B cell (primary cell): ENCODE data around the gene PRDX1. TPM values are rescaled to one million over a fixed set of nuclear protein-coding genes. Genes with fewer than 3 reads are reported as not detected.

Experiments
- ATAC-seq: fragments of 200-7000 bp; cut with Tn5 transposase; one replicate; pipeline ENCODE4 v1.10.0; 2021; ENCODE audit warnings: low read depth, mild to moderate bottlenecking, moderate number of reproducible peaks, moderate library complexity
- CTCF ChIA-PET: fragments of 350-600 bp; sonication (Branson Sonifier 250); formaldehyde crosslinking; loops from one replicate; lab custom pipeline; 2021; ENCODE audit warnings: antibody characterized with exemption, inconsistent platforms; lab: Charles Lee
- POLR2A ChIA-PET: fragments of 350-600 bp; sonication (Branson Sonifier 250); formaldehyde crosslinking; loops from one replicate; lab custom pipeline; 2021; ENCODE audit warnings: antibody characterized with exemption; lab: Charles Lee
- DNase-seq: peaks from one replicate; pipeline ENCODE4 v3.0.0; 2013
- H2AFZ ChIP-seq: 2 replicates; pipeline ENCODE4 v1.6.1; 2012; ENCODE audit warnings: mild to moderate bottlenecking, low read depth, low read length; ENCODE audit not compliant: insufficient read depth, poor library complexity, severe bottlenecking
- H3K27ac ChIP-seq, 2 donors: 1 replicate in 1 of 2; 2 replicates in 1 of 2; pipeline ENCODE4 v1.5.1; 2012 to 2013; ENCODE audit warnings: low read length in 2 of 2, mild to moderate bottlenecking in 2 of 2, moderate library complexity in 1 of 2
- H3K27me3 ChIP-seq, 4 experiments: fragments of 200-600 bp in 1 of 4; sonication (generic) in 1 of 4; replicated peaks in 1 of 4; 1 replicate in 2 of 4; 2 replicates in 2 of 4; pipeline versions ENCODE4 v1.6.1 to v1.7.0; 2013 to 2016; ENCODE audit warnings: low read length in 3 of 4, mild to moderate bottlenecking in 2 of 4, mixed read lengths in 1 of 4, moderate library complexity in 1 of 4; ENCODE audit not compliant: insufficient read depth in 4 of 4, control insufficient read depth in 3 of 4; ENCODE audit errors: control extremely low read depth in 1 of 4
- H3K36me3 ChIP-seq, 2 experiments: replicated peaks in 1 of 2; 1 replicate in 1 of 2; 2 replicates in 1 of 2; pipeline versions ENCODE4 v1.6.1 to v1.7.1; 2013; ENCODE audit warnings: low read length in 1 of 2; ENCODE audit not compliant: insufficient read depth in 2 of 2, control insufficient read depth in 1 of 2; ENCODE audit errors: control extremely low read depth in 1 of 2, extremely low read depth in 1 of 2
- H3K4me1 ChIP-seq, 2 donors: fragments of 200-600 bp in 1 of 2; sonication (generic) in 1 of 2; 1 replicate in 1 of 2; 2 replicates in 1 of 2; pipeline versions ENCODE4 v1.5.1 to v1.6.1; 2013 to 2017; ENCODE audit warnings: low read length in 2 of 2; ENCODE audit not compliant: control insufficient read depth in 2 of 2, insufficient read depth in 2 of 2
- H3K4me2 ChIP-seq: replicated peaks from 2 replicates; pipeline ENCODE3; 2012; ENCODE audit warnings: mild to moderate bottlenecking, low read depth, low read length; ENCODE audit not compliant: poor library complexity, severe bottlenecking
- H3K4me3 ChIP-seq, 5 experiments: fragments of 200-600 bp in 1 of 5; sonication (generic) in 1 of 5; 1 replicate in 3 of 5; 2 replicates in 2 of 5; pipeline versions ENCODE4 v1.5.1 to v1.7.0; 2011 to 2016; ENCODE audit warnings: low read length in 4 of 5, mild to moderate bottlenecking in 4 of 5, low read depth in 2 of 5, control low read depth in 1 of 5, moderate library complexity in 1 of 5; ENCODE audit not compliant: insufficient read depth in 1 of 5; ENCODE audit errors: control extremely low read depth in 1 of 5, extremely low read depth in 1 of 5
- H3K79me2 ChIP-seq: fragments of 200-600 bp; sonication (generic); one replicate; pipeline ENCODE4 v1.6.0; 2016; ENCODE audit warnings: low read length; ENCODE audit not compliant: control insufficient read depth, insufficient read depth
- H3K9ac ChIP-seq: fragments of 200-600 bp; sonication (generic); 2 replicates; pipeline ENCODE4 v1.6.1; 2017; ENCODE audit warnings: mild to moderate bottlenecking, low read length, moderate library complexity
- H3K9me3 ChIP-seq, 3 donors: one replicate each; pipeline versions ENCODE4 v1.6.1 to v1.7.1; 2013; ENCODE audit warnings: low read length in 2 of 3; ENCODE audit not compliant: control insufficient read depth in 2 of 3, insufficient read depth in 1 of 3; ENCODE audit errors: control extremely low read depth in 1 of 3
- H4K20me1 ChIP-seq: 2 replicates; pipeline ENCODE4 v1.6.0; 2012; ENCODE audit warnings: mild to moderate bottlenecking, low read length; ENCODE audit not compliant: insufficient read depth, control insufficient read depth, poor library complexity, severe bottlenecking
- H3K27ac Mint-ChIP-seq: one replicate; pipeline ENCODE4 v1.8.0; 2021; ENCODE audit warnings: mixed read lengths
- H3K27me3 Mint-ChIP-seq: one replicate; pipeline ENCODE4 v1.8.0; 2021; ENCODE audit warnings: mixed read lengths
- H3K4me1 Mint-ChIP-seq: one replicate; pipeline ENCODE4 v1.8.0; 2021; ENCODE audit warnings: mixed read lengths
- H3K4me3 Mint-ChIP-seq: one replicate; pipeline ENCODE4 v1.8.0; 2021; ENCODE audit warnings: mixed read lengths
- H3K9me3 Mint-ChIP-seq: one replicate; pipeline ENCODE4 v1.8.0; 2022; ENCODE audit warnings: mixed read lengths; ENCODE audit not compliant: insufficient read depth
- CTCF ChIP-seq: fragments of 200-600 bp; IDR thresholded peaks from one replicate; pipeline ENCODE4 v1.8.0; 2022; ENCODE audit warnings: antibody characterized with exemption, mild to moderate bottlenecking
- EZH2 ChIP-seq: IDR thresholded peaks from 2 replicates; pipeline ENCODE4 v1.6.1; 2012; ENCODE audit warnings: borderline replicate concordance, low read depth, mild to moderate bottlenecking, moderate library complexity, low read length; ENCODE audit not compliant: insufficient read depth, poor library complexity, severe bottlenecking
- WGBS: methylation state at CpG from one replicate; pipeline ENCODE4 v1.1.5; 2013; ENCODE audit warnings: missing lambda C conversion rate; ENCODE audit not compliant: insufficient coverage; 5-methylcytosine and 5-hydroxymethylcytosine counted together
- intact Hi-C: fragments of 100-400 bp; cut with micrococcal nuclease; formaldehyde crosslinking; loops from one replicate; pipeline ENCODE4 v1.10.0; 2022
- polyA plus RNA-seq: library from polyadenylated mRNA; depleted of rRNA; stranded (reverse); fragments of >200 nt; gene quantifications from 2 replicates; pipeline ENCODE4 v1.2.3, GENCODE V29; 2012
- total RNA-seq, 2 donors: library from RNA; stranded (reverse); fragments of 120-200 nt in 1 of 2; gene quantifications; 1 replicate in 1 of 2; 2 replicates in 1 of 2; pipeline versions ENCODE4 v1.2.3 to v1.2.4, GENCODE V29; 2013 to 2022

The PRDX1 gene
- total and polyA plus RNA-seq, 2 donors (not counting 1 experiment from before 2014, with no cell fraction given): 56.4 to 104 TPM

DNA sequence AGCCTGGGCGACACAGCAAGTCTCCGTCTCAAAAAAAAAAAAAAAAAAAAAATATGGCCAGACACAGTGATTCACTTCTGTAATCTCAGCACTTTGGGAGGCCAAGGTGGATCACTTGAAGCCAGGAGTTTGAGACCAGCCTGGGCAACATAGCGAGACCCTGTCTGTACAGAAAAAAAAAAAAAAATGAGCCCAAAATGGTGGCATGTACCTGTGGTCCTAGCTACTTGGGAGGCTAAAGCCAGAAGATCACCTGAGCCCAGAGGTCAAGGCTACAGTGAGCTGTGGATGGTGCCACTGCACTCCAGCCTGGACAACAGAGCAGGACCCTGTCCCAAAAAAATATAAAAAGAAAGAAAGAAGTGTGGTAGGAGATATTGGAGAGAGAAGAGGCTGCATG, 29.0 kb downstream of the PRDX1 start:
- Histone ChIP-seq H3K9me3 (no peaks in the 10 kb centered on the region), H3K79me2 (peaks cover 44% of the 10 kb centered on the region), H2AFZ (no peak overlapping the region), H3K4me3 (no peak overlapping the region), H4K20me1 (peaks cover 10% of the 10 kb centered on the region), H3K4me2 (no peak overlapping the region), H3K36me3 (peaks cover 0 to 19% of the 10 kb centered on the region in 2 experiments), H3K4me1 (peaks cover 28% of the 10 kb centered on the region in 2 donors), H3K27ac (no peak overlapping the region), H3K9ac (no peak overlapping the region), H3K27me3 (no peaks in the 10 kb centered on the region)
- Mint-ChIP-seq H3K4me3 (peak overlapping the region; percentile 40), H3K27ac (peak overlapping the region; percentile 74), H3K9me3 (no peaks in the 10 kb centered on the region), H3K4me1 (peaks cover 17% of the 10 kb centered on the region), H3K27me3 (no peaks in the 10 kb centered on the region)
- no CpG with 5 or more reads among the region's 3 CpGs for WGBS
- ATAC-seq (no peak), DNase-seq (no peak)
- POLR2A ChIA-PET: interaction anchor here (0.5 to 4.0 kb wide), 12 partner anchors 7 to 478 kb away, joined by 3 to 33 read pairs (median 4); partner anchors contain the start of genes CCDC163, MMACHC, MUTYH and PRDX1
- TF ChIP-seq EZH2 (no peak), CTCF (no peak)
- intact Hi-C loops: loop anchor here (1.0 to 5.0 kb wide), 3 partner anchors 133 to 1135 kb away; partner anchors contain the start of genes ERI3 and RNU5D-1
- CTCF ChIA-PET: interaction anchor here (0.5 to 11.0 kb wide), 47 partner anchors 9 to 789 kb away, joined by 3 to 478 read pairs (median 6); partner anchors contain the start of genes AKR1A1, HECTD3, MUTYH and NASP
